Mucosa of descending colon (tissue), 3 donors: ENCODE results near the gene EIF4G1. TPM values are rescaled to one million over a fixed set of nuclear protein-coding genes. Genes with fewer than 3 reads are reported as not detected.

Source experiments
- ATAC-seq: fragments of 200-7000 bp; cut with Tn5 transposase; one replicate; pipeline ENCODE4 v1.9.1; 2020; ENCODE audit warnings: mild to moderate bottlenecking, moderate library complexity
- DNase-seq, 3 donors: peaks; one replicate each; pipeline ENCODE4 v3.0.0-alpha.2; 2020
- H3K36me3 ChIP-seq: fragments of 200-600 bp; one replicate; pipeline ENCODE4 v1.8.0; 2021; ENCODE audit warnings: low read depth, mild to moderate bottlenecking
- H3K4me1 ChIP-seq: fragments of 200-600 bp; one replicate; pipeline ENCODE4 v1.8.0; 2021; ENCODE audit warnings: low read depth, mild to moderate bottlenecking
- H3K4me3 ChIP-seq: fragments of 200-600 bp; one replicate; pipeline ENCODE4 v1.8.0; 2021; ENCODE audit warnings: mild to moderate bottlenecking
- H3K9me3 ChIP-seq: fragments of 200-600 bp; one replicate; pipeline ENCODE4 v1.8.0; 2021; ENCODE audit warnings: mild to moderate bottlenecking
- intact Hi-C, 2 donors: fragments of 100-400 bp; cut with DNase I in 1 of 2; cut with micrococcal nuclease in 1 of 2; formaldehyde crosslinking; loops; one replicate each; pipeline versions ENCODE4 v1.11.0 to v1.11.1; 2022; cut with DNase I, micrococcal nuclease
- total RNA-seq, 3 donors: library from RNA; stranded (reverse); fragmentation: NEBNext Ultra II Directional in 2 of 3; extraction: Animal tissue kit (Norgen Biotek cat#: 25700) in 2 of 3; gene quantifications; one replicate each; pipeline versions ENCODE4 v1.2.1 to v1.2.4, GENCODE V29; 2021 to 2023
- TF ChIP-seq, protein P1 (sequence below): fragments of 200-600 bp; IDR thresholded peaks from one replicate; pipeline ENCODE4 v1.8.0; 2022; ENCODE audit warnings: antibody characterized with exemption, mild to moderate bottlenecking
- donor health status: DM: no; HTN: no; CAD: no; lungs with moderate emphysema.
- donor health status: DM: no; HTN: no; CAD: no.
- donor health status: DM: no; HTN: yes; CAD: no.

The EIF4G1 gene
- total RNA-seq, 3 donors from 2014 or later = 256 to 305 (median 267) TPM

- Histone ChIP-seq H3K4me3 (no peak overlapping the region), H3K9me3 (no peaks in the 10 kb centered on the region), H3K36me3 (no peaks in the 10 kb centered on the region), H3K4me1 (no peaks in the 10 kb centered on the region)
- ATAC-seq (no peak), DNase-seq (no peak)
- intact Hi-C loops = loop anchor here in 1 of 2 donors (10.0 kb wide), 1 partner anchor 388 kb away; no protein-coding TSS in a partner anchor
- TF ChIP-seq, protein P1, sequence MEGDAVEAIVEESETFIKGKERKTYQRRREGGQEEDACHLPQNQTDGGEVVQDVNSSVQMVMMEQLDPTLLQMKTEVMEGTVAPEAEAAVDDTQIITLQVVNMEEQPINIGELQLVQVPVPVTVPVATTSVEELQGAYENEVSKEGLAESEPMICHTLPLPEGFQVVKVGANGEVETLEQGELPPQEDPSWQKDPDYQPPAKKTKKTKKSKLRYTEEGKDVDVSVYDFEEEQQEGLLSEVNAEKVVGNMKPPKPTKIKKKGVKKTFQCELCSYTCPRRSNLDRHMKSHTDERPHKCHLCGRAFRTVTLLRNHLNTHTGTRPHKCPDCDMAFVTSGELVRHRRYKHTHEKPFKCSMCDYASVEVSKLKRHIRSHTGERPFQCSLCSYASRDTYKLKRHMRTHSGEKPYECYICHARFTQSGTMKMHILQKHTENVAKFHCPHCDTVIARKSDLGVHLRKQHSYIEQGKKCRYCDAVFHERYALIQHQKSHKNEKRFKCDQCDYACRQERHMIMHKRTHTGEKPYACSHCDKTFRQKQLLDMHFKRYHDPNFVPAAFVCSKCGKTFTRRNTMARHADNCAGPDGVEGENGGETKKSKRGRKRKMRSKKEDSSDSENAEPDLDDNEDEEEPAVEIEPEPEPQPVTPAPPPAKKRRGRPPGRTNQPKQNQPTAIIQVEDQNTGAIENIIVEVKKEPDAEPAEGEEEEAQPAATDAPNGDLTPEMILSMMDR = no peak
Measured at GRCh38 chr3:184282941-184283340, 31.5 kb upstream of the EIF4G1 start.

GRCh38 chr3:184283681-184284080, 30.7 kb upstream of the EIF4G1 start:
- Histone ChIP-seq H3K4me3 (no peak overlapping the region), H3K9me3 (no peaks in the 10 kb centered on the region), H3K4me1 (no peaks in the 10 kb centered on the region), H3K36me3 (no peaks in the 10 kb centered on the region)
- DNase-seq (no peak), ATAC-seq (no peak)
- TF ChIP-seq, protein P1 = no peak
- intact Hi-C loops = loop anchor here in 1 of 2 donors (10.0 kb wide), 1 partner anchor 389 kb away; no protein-coding TSS in a partner anchor

- Histone ChIP-seq H3K9me3 (no peaks in the 10 kb centered on the region), H3K4me1 (no peaks in the 10 kb centered on the region), H3K4me3 (no peak overlapping the region), H3K36me3 (no peaks in the 10 kb centered on the region)
- ATAC-seq (peak; percentile 71), DNase-seq (peak in 1 of 3 donors; percentile 27)
- TF ChIP-seq, protein P1 = no peak
- intact Hi-C loops = loop anchor here in 1 of 2 donors (10.0 kb wide), 1 partner anchor 390 kb away; no protein-coding TSS in a partner anchor
Measured at GRCh38 chr3:184284696-184285095, 29.7 kb upstream of the EIF4G1 start.

GRCh38 chr3:184289426-184289938, 24.9 kb upstream of the EIF4G1 start:
- no peak overlapping the region for H3K4me3 ChIP-seq
- peak; percentile 73 for ATAC-seq
- intact Hi-C loops = loop anchor here in 1 of 2 donors (10.0 kb wide), 1 partner anchor 395 kb away; no protein-coding TSS in a partner anchor
- H3K9me3 ChIP-seq = no peaks in the 10 kb centered on the region
- no peaks in the 10 kb centered on the region for H3K36me3 ChIP-seq
- H3K4me1 ChIP-seq = no peaks in the 10 kb centered on the region
- TF ChIP-seq, protein P1 = peak; percentile 28
- DNase-seq = peak in 2 of 3 donors; percentile 56 to 73

DNA sequence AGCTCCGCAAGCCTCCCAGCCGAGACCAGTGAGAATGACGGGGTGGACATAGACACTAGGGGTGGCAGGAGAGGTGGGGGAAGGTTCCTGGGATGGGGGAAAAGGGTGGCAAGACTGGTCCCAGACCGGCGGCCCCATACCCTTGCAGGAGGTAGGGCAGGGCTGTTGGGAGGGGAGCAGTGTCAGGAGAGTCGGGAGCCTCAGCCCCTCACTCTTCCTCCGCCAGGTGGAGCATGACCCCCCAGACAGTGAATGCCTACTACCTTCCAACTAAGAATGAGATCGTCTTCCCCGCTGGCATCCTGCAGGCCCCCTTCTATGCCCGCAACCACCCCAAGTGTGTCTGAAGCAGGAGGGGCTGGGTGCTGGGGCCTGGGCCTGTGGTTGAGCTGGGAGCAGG, 24.1 kb upstream of the EIF4G1 start:
- no peaks in the 10 kb centered on the region for H3K9me3 ChIP-seq
- H3K36me3 ChIP-seq = no peaks in the 10 kb centered on the region
- TF ChIP-seq, protein P1 = no peak
- ATAC-seq = no peak
- no peak for DNase-seq
- intact Hi-C loops = no loop called here
- H3K4me3 ChIP-seq = no peak overlapping the region
- H3K4me1 ChIP-seq = no peaks in the 10 kb centered on the region
